Midbrain (tissue), 1 donor: ENCODE measurements around the gene USP48.
A peak's percentile ranks its signal among the peaks of the same experiment; 100 is the strongest.
"Not testable (repeated sequence)": the region's sequence is repeated elsewhere in the genome, so short reads cannot be mapped to it uniquely, and the experiment has no call there.

Experiments used
- DNase-seq: peaks from one replicate; lab custom pipeline; 2025; lab: John Stamatoyannopoulos, UW

Gene USP48

GRCh38 chr1:21815724-21816321, 32.9 kb upstream of the USP48 start:
- DNase-seq, result no peak

- DNase-seq, result no peak
Observed at GRCh38 chr1:21814981-21815582, 32.1 kb upstream of the USP48 start.

GRCh38 chr1:21814241-21814918, 31.4 kb upstream of the USP48 start:
- no peak for DNase-seq

GRCh38 chr1:21813542-21813941, 30.6 kb upstream of the USP48 start:
- DNase-seq, result no peak

GRCh38 chr1:21811875-21812305, 28.9 kb upstream of the USP48 start, which contains the start of gene LDLRAD2:
Gene LDLRAD2 (plus strand): TSS chr1:21812265. CDS start chr1:21812452, 187 bp downstream.
- no peak for DNase-seq

GRCh38 chr1:21804536-21804935, 21.6 kb upstream of the USP48 start:
- no peak for DNase-seq

GRCh38 chr1:21801100-21801499, 18.2 kb upstream of the USP48 start:
- no peak for DNase-seq

GRCh38 chr1:21799730-21800129, 16.8 kb upstream of the USP48 start:
- no peak for DNase-seq

- no peak for DNase-seq
Observed at GRCh38 chr1:21795075-21795474, 12.1 kb upstream of the USP48 start.

GRCh38 chr1:21794656-21795055, 11.7 kb upstream of the USP48 start:
- no peak for DNase-seq

- DNase-seq, result no peak
Observed at GRCh38 chr1:21793104-21793503, 10.2 kb upstream of the USP48 start.

- DNase-seq, result no peak
Observed at GRCh38 chr1:21786640-21787039, 3.7 kb upstream of the USP48 start.

GRCh38 chr1:21785764-21786163, 2.8 kb upstream of the USP48 start:
- not testable (repeated sequence) for DNase-seq

- no peak for DNase-seq
Observed at GRCh38 chr1:21783679-21784603, 992 bp upstream of the USP48 start.

GRCh38 chr1:21782349-21782867, 541 bp downstream of the USP48 start:
- peak; percentile 47 for DNase-seq

- no peak for DNase-seq
Observed at GRCh38 chr1:21781815-21782348, 1.1 kb downstream of the USP48 start.

GRCh38 chr1:21779613-21780521, 3.1 kb downstream of the USP48 start:
- no peak for DNase-seq

- DNase-seq, result no peak
Observed at GRCh38 chr1:21778405-21778727, 4.6 kb downstream of the USP48 start.

- DNase-seq, result not testable (repeated sequence)
Observed at GRCh38 chr1:21776925-21777324, 6.0 kb downstream of the USP48 start.

- no peak for DNase-seq
Observed at GRCh38 chr1:21775985-21776562, 6.9 kb downstream of the USP48 start.
